Measurements from ENCODE around the gene PRAMEF27. TPM values are rescaled to one million over a fixed set of nuclear protein-coding genes. Genes with fewer than 3 reads are reported as not detected.
"Not testable (repeated sequence)": the region's sequence is repeated elsewhere in the genome, so short reads cannot be mapped to it uniquely, and the experiment has no call there.

The PRAMEF27 gene
- total RNA-seq = not detected

- not testable (repeated sequence) for DNase-seq (ENCODE audit: low spot score); H3K4me3 ChIP-seq; H3K4me1 ChIP-seq; H3K9me3 ChIP-seq; H3K27ac ChIP-seq; H3K27me3 ChIP-seq; H3K36me3 ChIP-seq
Measured at GRCh38 chr1:13056475-13056874, at the start of gene PRAMEF27. Gene PRAMEF27, minus strand, starts transcription at chr1:13056575. Its CDS starts 2,916 bp downstream, at chr1:13053659.

- H3K4me1 ChIP-seq; DNase-seq (ENCODE audit: low spot score); H3K27me3 ChIP-seq; H3K27ac ChIP-seq; H3K36me3 ChIP-seq; H3K4me3 ChIP-seq; H3K9me3 ChIP-seq: not testable (repeated sequence)
Measured at GRCh38 chr1:13070474-13070873, 14.1 kb upstream of the PRAMEF27 start, which contains the start of gene PRAMEF25. Gene PRAMEF25, plus strand, starts transcription at chr1:13070774. Its CDS starts 2,920 bp downstream, at chr1:13073694.

GRCh38 chr1:13019846-13020245 is 36.5 kb downstream of the PRAMEF27 start:
- not testable (repeated sequence) for H3K36me3 ChIP-seq

DNA sequence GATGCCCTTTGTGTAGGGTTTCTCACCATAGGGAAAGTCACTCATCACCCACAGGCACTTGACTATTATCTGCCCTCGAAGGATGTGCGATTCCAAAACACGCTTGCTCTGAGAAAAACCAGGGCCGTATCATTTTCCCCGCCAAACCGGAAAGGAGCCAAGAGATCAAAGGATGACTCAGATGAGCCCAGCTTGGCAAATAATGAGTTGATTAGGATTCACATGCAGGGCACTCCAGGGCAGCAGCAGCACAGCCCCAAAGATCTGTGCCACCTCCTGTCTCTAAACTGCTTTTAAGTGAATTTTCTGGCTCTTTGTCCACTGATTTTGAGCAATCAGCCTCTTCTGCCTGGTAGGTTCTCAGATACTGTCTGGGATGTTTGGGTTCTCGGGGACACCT is 44.4 kb downstream of the PRAMEF27 start:
- H3K9me3 ChIP-seq; H3K36me3 ChIP-seq; H3K4me3 ChIP-seq; DNase-seq (ENCODE audit: low spot score); H3K27me3 ChIP-seq; H3K4me1 ChIP-seq; H3K27ac ChIP-seq: not testable (repeated sequence)

More at GRCh38 chr1:13019846-13020245, 36.5 kb downstream of the PRAMEF27 start:
- not testable (repeated sequence) for H3K4me3 ChIP-seq; H3K27me3 ChIP-seq; H3K27ac ChIP-seq; H3K4me1 ChIP-seq; DNase-seq (ENCODE audit: low spot score); H3K9me3 ChIP-seq

DNA sequence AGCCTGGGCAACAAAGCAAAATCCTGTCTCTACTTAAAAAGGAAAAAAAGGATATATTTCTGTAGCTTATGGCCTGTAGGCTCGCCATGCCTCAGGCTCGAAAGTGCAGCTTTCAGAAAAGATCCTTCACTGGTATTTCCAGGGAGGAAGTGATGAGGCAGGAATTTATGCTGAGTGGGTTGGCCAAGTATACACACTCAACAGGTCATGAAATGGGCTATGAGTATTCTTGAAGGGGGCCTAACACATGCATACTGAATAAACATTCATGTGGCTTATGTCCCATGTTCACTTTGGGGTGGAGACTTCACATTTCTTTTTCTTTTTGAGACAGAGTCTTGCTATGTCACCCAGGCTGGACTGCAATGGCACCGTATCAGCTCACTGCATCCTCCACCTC is 47.0 kb downstream of the PRAMEF27 start:
- H3K36me3 ChIP-seq; H3K27me3 ChIP-seq; DNase-seq (ENCODE audit: low spot score); H3K9me3 ChIP-seq; H3K4me3 ChIP-seq; H3K4me1 ChIP-seq; H3K27ac ChIP-seq: not testable (repeated sequence)

GRCh38 chr1:13005732-13006131 is 50.6 kb downstream of the PRAMEF27 start:
- H3K9me3 ChIP-seq; H3K4me1 ChIP-seq; H3K27me3 ChIP-seq; H3K36me3 ChIP-seq; H3K4me3 ChIP-seq; H3K27ac ChIP-seq; DNase-seq (ENCODE audit: low spot score): not testable (repeated sequence)

Other genes starting within 250 kb of the PRAMEF27 start
- gene PRAMEF11, start 225.2 kb downstream of the PRAMEF27 start, total RNA-seq = not detected
- not detected for gene HNRNPCL1, start 207.9 kb downstream of the PRAMEF27 start, total RNA-seq
- gene PRAMEF2, start 199.5 kb downstream of the PRAMEF27 start, total RNA-seq = not detected
- not detected for gene PRAMEF4, start 170.4 kb downstream of the PRAMEF27 start, total RNA-seq
- gene PRAMEF10, start 158.3 kb downstream of the PRAMEF27 start, total RNA-seq = not detected
- gene PRAMEF7, start 140.0 kb downstream of the PRAMEF27 start, total RNA-seq = not detected
- not detected for gene PRAMEF6, start 109.0 kb downstream of the PRAMEF27 start, total RNA-seq
- not detected for gene HNRNPCL3, start 4.2 kb upstream of the PRAMEF27 start, total RNA-seq
- gene PRAMEF25, start 14.2 kb upstream of the PRAMEF27 start, total RNA-seq = not detected
- gene HNRNPCL2, start 60.3 kb upstream of the PRAMEF27 start, total RNA-seq = not detected
- gene PRAMEF26, start 99.4 kb upstream of the PRAMEF27 start, total RNA-seq = not detected
- gene HNRNPCL4, start 109.1 kb upstream of the PRAMEF27 start, total RNA-seq = not detected
- gene PRAMEF9, start 115.3 kb upstream of the PRAMEF27 start, total RNA-seq = not detected
- not detected for gene PRAMEF13, start 144.8 kb upstream of the PRAMEF27 start, total RNA-seq
- not detected for gene PRAMEF18, start 169.6 kb upstream of the PRAMEF27 start, total RNA-seq
- not detected for gene PRAMEF5, start 197.6 kb upstream of the PRAMEF27 start, total RNA-seq
- not detected for gene PRAMEF8, start 228.6 kb upstream of the PRAMEF27 start, total RNA-seq
- gene PRAMEF33, start 247.0 kb upstream of the PRAMEF27 start, total RNA-seq = not detected

All from right atrium auricular region (tissue), 2 donors.